ENCODE measurements around the gene SNTB2.

Gene SNTB2

GRCh38 chr16:69179328-69180010, 7.5 kb upstream of the SNTB2 start:
- in situ Hi-C loops (cut with MboI; ENCODE audit: low sequenced_read_pairs), result no loop called here

DNA sequence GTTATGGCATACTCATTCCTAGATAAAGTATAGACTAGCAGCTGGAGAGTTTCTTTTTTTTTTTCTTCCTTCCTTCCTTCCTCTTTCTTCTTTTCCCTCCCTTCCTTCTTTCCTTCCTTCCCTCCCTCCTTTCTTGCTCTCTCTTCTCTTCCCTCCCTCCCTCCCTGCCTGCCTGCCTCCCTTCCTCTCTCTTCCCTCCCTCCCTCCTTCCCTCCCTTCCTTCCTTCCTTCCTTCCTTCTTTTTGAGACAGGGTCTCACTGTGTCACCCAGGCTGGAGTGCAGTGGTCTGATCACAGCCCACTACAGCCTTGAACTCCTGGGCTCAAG, 7.0 kb upstream of the SNTB2 start:
- in situ Hi-C loops (cut with MboI; ENCODE audit: low sequenced_read_pairs), result no loop called here

DNA sequence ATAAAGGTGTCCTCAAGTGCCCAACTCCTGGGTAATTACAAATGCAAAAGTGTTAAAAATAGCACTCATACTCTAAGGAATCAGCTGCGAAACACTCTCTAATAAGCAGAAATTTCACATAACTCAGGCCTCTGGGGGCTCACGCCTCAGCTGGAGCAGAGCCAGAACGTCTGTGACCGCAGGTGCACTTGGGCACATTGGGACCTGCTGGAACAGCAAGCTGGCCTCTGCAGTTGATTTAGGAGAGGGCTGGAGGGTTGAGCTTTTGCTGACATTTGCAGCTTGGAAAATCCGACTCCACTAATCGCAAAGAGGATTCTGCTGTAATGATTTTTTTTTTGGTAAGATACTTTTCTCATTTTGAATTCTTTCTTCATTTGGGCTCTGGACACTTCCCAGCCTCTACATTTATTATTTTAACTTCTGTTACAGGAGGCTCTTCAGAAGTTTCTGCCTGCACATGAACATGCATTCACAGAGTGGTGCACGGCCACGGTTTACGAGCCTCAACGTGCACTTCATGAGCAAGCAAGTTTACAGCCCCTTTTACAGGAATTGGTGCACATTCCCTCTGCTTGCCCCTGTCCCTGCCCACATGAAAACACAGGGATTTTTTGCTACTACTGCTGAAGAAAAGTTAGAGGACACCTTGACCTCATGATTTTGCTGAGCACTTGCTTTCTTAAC, 4.1 kb upstream of the SNTB2 start:
- in situ Hi-C loops (cut with MboI; ENCODE audit: low sequenced_read_pairs), result no loop called here

GRCh38 chr16:69187446-69188235, 677 bp downstream of the SNTB2 start:
- in situ Hi-C loops (cut with MboI; ENCODE audit: low sequenced_read_pairs), result no loop called here

- in situ Hi-C loops (cut with MboI; ENCODE audit: low sequenced_read_pairs), result no loop called here
Observed at GRCh38 chr16:69188236-69188549, 1.2 kb downstream of the SNTB2 start.

DNA sequence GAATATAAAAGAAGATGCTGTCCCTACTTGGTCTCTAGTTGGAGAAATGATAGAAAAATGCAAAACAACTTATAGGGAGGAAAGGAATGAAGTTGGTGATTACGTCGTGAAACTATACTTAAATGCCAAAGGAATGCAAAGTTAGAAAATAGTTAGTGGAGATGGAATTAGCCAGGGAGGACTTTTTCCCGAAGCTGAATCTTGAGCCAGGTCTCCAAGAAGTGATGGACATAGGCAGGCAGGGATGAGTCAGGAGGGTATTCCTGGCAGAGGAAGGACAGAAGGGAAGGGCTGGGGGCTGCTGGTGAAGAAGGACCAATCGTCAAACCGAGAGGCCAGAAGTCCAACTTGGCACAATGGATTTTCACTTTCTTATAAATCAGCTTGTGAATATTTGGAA, 1.8 kb downstream of the SNTB2 start:
- in situ Hi-C loops (cut with MboI; ENCODE audit: low sequenced_read_pairs), result no loop called here

DNA sequence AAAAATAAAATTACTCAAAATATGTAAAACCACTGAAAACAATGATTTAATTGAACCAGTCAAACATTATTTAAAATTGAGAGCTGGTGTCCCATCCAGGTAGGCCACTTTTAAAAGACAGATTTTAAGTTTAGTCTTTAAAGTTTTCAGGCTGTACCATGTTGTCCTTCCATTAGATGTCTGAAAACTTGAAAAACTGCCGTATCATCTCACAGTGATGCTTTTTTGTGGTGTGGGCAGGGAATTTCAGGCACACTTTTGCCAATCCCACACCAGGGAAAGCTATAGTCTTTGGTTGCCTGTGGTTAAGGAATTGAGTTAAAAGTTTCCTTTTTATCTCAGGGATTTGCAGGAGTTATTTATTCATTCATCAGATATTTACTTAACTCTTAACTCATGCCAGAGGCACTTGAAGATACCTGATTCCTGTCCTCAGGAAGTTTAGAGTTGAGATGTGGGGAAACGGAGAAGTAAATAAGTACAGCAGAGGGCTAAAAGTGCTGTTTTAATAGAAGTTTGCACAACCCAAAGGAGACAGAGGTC, 3.2 kb downstream of the SNTB2 start:
- in situ Hi-C loops (cut with MboI; ENCODE audit: low sequenced_read_pairs), result no loop called here

DNA sequence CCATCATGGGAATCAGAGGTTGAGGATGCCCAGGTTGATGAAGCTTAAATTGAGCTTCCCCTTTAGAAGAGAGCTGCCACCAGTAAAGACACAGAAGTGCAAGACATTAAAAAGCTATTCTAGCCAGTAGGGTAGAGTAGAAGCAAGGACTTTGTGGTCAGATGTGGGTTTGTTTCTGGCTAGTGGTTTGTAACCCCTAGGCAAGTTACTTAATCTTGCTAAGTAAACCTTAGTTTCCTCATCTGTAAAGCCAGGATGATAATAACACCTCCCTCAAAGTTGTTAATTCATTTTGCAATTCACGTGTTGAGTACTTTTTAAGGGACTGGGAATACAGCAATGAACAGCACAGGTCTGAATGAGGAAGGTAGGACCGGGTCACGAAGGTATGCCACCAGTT, 3.6 kb downstream of the SNTB2 start:
- in situ Hi-C loops (cut with MboI; ENCODE audit: low sequenced_read_pairs), result no loop called here

- in situ Hi-C loops (cut with MboI; ENCODE audit: low sequenced_read_pairs), result no loop called here
Observed at GRCh38 chr16:69191136-69191535, 4.2 kb downstream of the SNTB2 start.

DNA sequence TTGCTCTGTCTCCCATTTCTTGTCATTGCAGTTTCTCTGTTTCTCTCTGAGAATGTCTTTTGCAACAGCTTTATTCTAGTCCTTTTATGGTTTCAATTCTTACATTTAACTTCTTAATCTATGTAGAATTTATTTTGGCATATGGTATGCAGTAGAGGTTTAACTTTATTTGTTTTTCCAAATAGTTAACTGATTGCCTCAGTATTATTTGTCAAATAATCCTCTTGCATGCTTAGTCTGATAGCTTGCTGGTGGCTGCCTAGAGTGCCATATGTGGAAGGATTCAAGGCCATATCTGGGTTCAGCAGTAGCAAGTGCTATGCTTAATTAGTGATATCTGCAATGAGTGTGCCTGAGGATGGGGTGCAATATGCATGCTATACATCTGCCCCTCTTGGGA, 6.9 kb downstream of the SNTB2 start:
- in situ Hi-C loops (cut with MboI; ENCODE audit: low sequenced_read_pairs), result no loop called here

- in situ Hi-C loops (cut with MboI; ENCODE audit: low sequenced_read_pairs), result no loop called here
Observed at GRCh38 chr16:69194488-69194887, 7.5 kb downstream of the SNTB2 start.

DNA sequence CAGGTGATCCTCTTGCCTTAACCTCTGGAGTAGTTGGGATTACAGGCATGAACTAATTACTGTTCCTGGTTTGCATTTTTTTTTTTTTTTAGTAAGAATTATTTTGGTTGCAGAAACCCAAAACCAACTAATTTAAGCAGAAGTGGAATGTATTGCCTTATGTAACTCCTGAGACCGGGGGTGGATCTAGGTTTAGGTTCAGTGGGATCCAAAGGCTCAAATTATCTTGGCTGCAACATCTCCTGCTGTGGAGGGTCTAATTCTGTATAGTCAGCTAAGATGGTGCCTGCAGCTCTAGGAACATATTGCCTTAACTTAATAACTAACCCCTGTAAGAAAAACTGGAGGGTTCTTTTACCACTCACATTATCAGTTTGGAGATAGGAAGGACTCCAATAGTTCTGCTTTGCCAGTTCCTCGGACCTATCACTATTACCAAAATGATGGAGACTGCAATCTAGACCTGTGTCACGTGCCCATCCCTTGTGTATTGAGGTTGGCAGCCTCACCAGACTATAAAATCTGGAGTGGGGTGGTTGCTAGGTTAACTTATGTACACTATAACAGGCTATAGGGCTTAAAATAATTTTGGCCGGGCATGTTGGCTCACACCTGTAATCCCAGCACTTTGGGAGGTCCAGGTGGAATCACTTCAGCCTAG, 8.5 kb downstream of the SNTB2 start:
- in situ Hi-C loops (cut with MboI; ENCODE audit: low sequenced_read_pairs), result no loop called here

GRCh38 chr16:69197573-69197972, 10.6 kb downstream of the SNTB2 start:
- in situ Hi-C loops (cut with MboI; ENCODE audit: low sequenced_read_pairs), result no loop called here

GRCh38 chr16:69199382-69199781, 12.4 kb downstream of the SNTB2 start:
- in situ Hi-C loops (cut with MboI; ENCODE audit: low sequenced_read_pairs), result no loop called here

DNA sequence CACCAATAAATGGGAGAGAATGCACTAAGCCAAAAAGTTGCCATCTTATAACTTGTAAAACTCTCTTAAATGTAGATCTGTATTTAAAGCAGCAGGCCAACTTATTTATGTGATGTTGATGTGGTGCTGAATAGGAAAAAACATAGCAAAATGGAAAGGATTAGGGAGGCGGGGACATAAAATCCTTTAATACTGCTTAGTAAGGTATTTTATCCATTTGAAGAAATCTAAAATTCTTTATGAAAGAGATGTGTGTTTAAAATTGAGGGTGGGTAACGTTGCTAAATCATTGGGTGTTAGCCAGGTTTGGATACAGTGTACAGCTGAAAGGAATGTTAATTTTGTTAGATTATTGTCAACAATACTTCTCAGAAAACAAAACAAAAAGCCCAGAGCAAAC, 14.3 kb downstream of the SNTB2 start:
- in situ Hi-C loops (cut with MboI; ENCODE audit: low sequenced_read_pairs), result no loop called here

GRCh38 chr16:69201787-69202186, 14.8 kb downstream of the SNTB2 start:
- in situ Hi-C loops (cut with MboI; ENCODE audit: low sequenced_read_pairs), result no loop called here

GRCh38 chr16:69204172-69204571, 17.2 kb downstream of the SNTB2 start:
- in situ Hi-C loops (cut with MboI; ENCODE audit: low sequenced_read_pairs), result no loop called here

GRCh38 chr16:69209735-69210134, 22.8 kb downstream of the SNTB2 start:
- in situ Hi-C loops (cut with MboI; ENCODE audit: low sequenced_read_pairs), result no loop called here

DNA sequence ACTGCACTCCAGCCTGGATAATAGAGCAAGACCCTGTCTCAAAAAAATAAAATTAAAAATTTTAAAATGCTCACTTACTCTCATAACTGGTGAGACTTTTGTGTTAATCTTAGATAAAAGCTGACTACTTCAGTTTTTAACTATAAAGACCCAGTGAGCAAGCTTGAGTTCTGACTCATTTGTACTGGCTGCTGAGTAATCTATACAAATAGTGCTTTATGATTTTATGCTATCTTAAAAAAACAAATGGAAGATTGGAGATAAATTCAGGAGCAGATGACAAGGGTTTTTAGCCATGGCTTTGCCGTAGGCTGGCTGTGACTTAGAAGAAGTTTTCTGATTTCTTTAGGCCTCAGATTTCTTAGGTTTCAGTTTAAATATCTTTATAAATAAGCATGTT, 30.5 kb downstream of the SNTB2 start:
- in situ Hi-C loops (cut with MboI; ENCODE audit: low sequenced_read_pairs), result no loop called here

- in situ Hi-C loops (cut with MboI; ENCODE audit: low sequenced_read_pairs), result no loop called here
Observed at GRCh38 chr16:69219279-69219678, 32.3 kb downstream of the SNTB2 start.

- in situ Hi-C loops (cut with MboI; ENCODE audit: low sequenced_read_pairs), result no loop called here
Observed at GRCh38 chr16:69223882-69224281, 36.9 kb downstream of the SNTB2 start.

DNA sequence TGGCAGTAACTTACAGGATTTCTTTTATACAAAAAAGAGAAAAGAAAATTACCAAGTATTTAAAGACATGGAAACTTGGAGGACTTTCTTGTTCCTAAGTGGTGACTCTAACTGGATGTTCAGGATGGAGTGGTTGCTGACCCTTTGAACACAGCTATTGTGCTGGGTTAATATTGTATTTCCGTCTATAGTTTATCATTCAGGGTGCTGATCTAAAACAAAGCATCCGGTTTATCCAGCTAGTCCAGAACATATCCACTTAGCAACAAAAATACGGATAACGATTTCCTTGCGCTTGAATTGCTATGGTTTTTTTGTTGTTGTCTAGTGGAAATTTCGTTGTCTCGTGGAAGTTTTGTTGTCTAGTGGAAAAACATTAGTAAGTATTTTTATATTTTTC, 38.2 kb downstream of the SNTB2 start:
- in situ Hi-C loops (cut with MboI; ENCODE audit: low sequenced_read_pairs), result no loop called here
